EL (cell line): ENCODE data around the gene SPC24.
"Not testable (repeated sequence)": the region's sequence is repeated elsewhere in the genome, so short reads cannot be mapped to it uniquely, and the experiment has no call there.

ENCODE experiments used
- DNase-seq: peaks from one replicate; pipeline ENCODE4 v3.0.0-alpha.2; 2016

The SPC24 gene

DNA sequence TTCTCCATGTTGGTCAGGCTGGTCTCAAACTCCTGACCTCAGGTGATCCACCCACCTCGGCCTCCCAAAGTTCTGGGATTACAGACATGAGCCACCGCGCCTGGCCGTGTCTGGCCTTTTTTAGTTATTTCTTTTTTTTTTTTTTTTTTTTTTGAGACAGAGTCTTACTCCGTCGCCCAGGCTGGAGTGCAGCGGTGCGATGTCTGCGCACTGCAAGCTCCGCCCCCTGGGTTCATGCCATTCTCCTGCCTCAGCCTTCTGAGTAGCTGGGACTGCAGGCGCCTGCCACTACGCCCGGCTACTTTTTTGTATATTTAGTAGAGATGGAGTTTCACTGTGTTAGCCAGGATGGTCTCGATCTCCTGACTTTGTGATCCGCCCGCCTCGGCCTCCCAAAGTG is 33.6 kb downstream of the SPC24 start:
- not testable (repeated sequence) for DNase-seq

- no peak for DNase-seq
Observed at GRCh38 chr19:11116507-11116906, 39.1 kb downstream of the SPC24 start.

GRCh38 chr19:11115895-11116446 is 39.6 kb downstream of the SPC24 start:
- no peak for DNase-seq

GRCh38 chr19:11115042-11115441 is 40.5 kb downstream of the SPC24 start:
- DNase-seq = no peak

- no peak for DNase-seq
Observed at GRCh38 chr19:11113140-11113708, 42.4 kb downstream of the SPC24 start.

GRCh38 chr19:11111771-11112144 is 43.8 kb downstream of the SPC24 start:
- DNase-seq = no peak

- no peak for DNase-seq
Observed at GRCh38 chr19:11111117-11111770, 44.3 kb downstream of the SPC24 start.

- DNase-seq = no peak
Observed at GRCh38 chr19:11108746-11109145, 46.8 kb downstream of the SPC24 start.

DNA sequence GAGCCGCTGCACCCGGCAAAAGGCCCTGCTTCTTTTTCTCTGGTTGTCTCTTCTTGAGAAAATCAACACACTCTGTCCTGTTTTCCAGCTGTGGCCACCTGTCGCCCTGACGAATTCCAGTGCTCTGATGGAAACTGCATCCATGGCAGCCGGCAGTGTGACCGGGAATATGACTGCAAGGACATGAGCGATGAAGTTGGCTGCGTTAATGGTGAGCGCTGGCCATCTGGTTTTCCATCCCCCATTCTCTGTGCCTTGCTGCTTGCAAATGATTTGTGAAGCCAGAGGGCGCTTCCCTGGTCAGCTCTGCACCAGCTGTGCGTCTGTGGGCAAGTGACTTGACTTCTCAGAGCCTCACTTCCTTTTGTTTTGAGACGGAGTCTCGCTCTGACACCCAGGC is 49.1 kb downstream of the SPC24 start:
- DNase-seq = no peak

DNA sequence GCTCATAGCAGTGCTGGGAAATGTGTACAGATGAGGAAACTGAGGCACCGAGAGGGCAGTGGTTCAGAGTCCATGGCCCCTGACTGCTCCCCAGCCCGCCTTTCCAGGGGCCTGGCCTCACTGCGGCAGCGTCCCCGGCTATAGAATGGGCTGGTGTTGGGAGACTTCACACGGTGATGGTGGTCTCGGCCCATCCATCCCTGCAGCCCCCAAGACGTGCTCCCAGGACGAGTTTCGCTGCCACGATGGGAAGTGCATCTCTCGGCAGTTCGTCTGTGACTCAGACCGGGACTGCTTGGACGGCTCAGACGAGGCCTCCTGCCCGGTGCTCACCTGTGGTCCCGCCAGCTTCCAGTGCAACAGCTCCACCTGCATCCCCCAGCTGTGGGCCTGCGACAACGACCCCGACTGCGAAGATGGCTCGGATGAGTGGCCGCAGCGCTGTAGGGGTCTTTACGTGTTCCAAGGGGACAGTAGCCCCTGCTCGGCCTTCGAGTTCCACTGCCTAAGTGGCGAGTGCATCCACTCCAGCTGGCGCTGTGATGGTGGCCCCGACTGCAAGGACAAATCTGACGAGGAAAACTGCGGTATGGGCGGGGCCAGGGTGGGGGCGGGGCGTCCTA is 50.5 kb downstream of the SPC24 start:
- no peak for DNase-seq

- DNase-seq = not testable (repeated sequence)
Observed at GRCh38 chr19:11103667-11104066, 51.9 kb downstream of the SPC24 start.

DNA sequence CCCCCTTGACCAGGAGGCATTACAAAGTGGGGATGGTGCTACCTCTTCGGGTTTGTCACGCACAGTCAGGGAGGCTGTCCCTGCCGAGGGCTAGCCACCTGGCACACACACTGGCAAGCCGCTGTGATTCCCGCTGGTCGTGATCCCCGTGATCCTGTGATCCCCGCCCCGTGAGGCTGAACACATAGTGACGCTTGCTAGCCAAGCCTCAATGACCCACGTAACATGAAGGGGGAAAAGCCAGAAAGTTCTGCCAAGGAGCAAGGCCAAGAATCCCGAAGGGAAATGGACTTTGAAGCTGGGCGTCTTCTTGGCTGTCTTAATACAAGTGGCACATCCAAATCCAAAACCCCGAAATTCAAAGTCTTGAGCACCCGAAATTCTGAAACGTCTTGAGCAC is 52.6 kb downstream of the SPC24 start:
- no peak for DNase-seq

GRCh38 chr19:11101057-11101456 is 54.5 kb downstream of the SPC24 start:
- no peak for DNase-seq

GRCh38 chr19:11100049-11100448 is 55.5 kb downstream of the SPC24 start:
- DNase-seq = no peak

GRCh38 chr19:11098861-11099260 is 56.7 kb downstream of the SPC24 start:
- DNase-seq = no peak

GRCh38 chr19:11098327-11098726 is 57.3 kb downstream of the SPC24 start:
- DNase-seq = no peak

- not testable (repeated sequence) for DNase-seq
Observed at GRCh38 chr19:11097367-11097766, 58.2 kb downstream of the SPC24 start.

- DNase-seq = peak; percentile 52
Observed at GRCh38 chr19:11096210-11096841, 59.3 kb downstream of the SPC24 start.
